ENCODE measurements around the gene LAMP2.

DNA sequence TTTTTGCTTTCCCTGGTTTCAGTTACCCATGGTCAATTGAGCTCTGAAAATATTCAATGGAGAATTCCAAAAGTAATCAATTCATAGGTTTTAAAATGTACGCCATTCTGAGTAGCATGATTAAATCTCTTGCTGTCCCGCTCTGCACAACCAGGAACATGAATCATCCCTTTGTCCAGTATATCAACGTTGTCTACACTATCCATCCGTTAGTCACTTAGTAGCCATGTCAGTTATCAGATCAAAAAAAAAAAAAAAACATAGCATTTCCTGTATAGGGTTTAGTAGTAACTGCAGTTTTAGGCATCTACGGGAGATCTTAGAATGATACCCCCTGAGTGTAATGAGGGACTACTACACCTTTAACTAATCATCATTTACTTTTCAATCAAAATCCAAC is 15.1 kb downstream of the LAMP2 start:
- TF ChIP-seq CTCF (conservative IDR thresholded peaks at IDR 0.05) = no peak
- TF ChIP-seq EZH2 (IDR thresholded peaks at IDR 0.05; ENCODE audit: low read depth) = no peak

All from PC-9 (cell line).